SJCRH30 (cell line): ENCODE data around the gene ZNF827. TPM values are rescaled to one million over a fixed set of nuclear protein-coding genes. Genes with fewer than 3 reads are reported as not detected.

Experiments used
- DNase-seq, 2 experiments: peaks; one replicate each; pipeline ENCODE4 v3.0.0-alpha.2; 2015 to 2020
- H3K27ac ChIP-seq: fragments of 250-450 bp; sonication (Bioruptor Pico); 2 replicates; pipeline ENCODE4 v1.5.1; 2020; ENCODE audit warnings: mild to moderate bottlenecking, moderate library complexity
- H3K27me3 ChIP-seq: fragments of 250-450 bp; sonication (Bioruptor Pico); 2 replicates; pipeline ENCODE4 v1.5.1; 2020; ENCODE audit warnings: mild to moderate bottlenecking, moderate library complexity
- H3K36me3 ChIP-seq: fragments of 250-450 bp; sonication (Bioruptor Pico); 2 replicates; pipeline ENCODE4 v1.5.1; 2020; ENCODE audit warnings: mild to moderate bottlenecking, moderate library complexity
- H3K4me1 ChIP-seq: fragments of 250-450 bp; sonication (Bioruptor Pico); 2 replicates; pipeline ENCODE4 v1.5.1; 2020; ENCODE audit warnings: mild to moderate bottlenecking, moderate library complexity
- H3K4me3 ChIP-seq: fragments of 250-450 bp; sonication (Bioruptor Pico); 2 replicates; pipeline ENCODE4 v1.5.1; 2020; ENCODE audit warnings: mild to moderate bottlenecking, moderate library complexity
- H3K9me3 ChIP-seq: fragments of 250-450 bp; sonication (Bioruptor Pico); replicated peaks from 2 replicates; pipeline ENCODE4 v1.5.1; 2020; ENCODE audit warnings: mild to moderate bottlenecking, moderate library complexity
- total RNA-seq: library from RNA; depleted of rRNA; stranded (reverse); fragments of >200 nt; shearing (Covaris generic); gene quantifications from 2 replicates; pipeline ENCODE4 v1.2.3, GENCODE V29; 2014; rRNA removed

Gene ZNF827, protein sequence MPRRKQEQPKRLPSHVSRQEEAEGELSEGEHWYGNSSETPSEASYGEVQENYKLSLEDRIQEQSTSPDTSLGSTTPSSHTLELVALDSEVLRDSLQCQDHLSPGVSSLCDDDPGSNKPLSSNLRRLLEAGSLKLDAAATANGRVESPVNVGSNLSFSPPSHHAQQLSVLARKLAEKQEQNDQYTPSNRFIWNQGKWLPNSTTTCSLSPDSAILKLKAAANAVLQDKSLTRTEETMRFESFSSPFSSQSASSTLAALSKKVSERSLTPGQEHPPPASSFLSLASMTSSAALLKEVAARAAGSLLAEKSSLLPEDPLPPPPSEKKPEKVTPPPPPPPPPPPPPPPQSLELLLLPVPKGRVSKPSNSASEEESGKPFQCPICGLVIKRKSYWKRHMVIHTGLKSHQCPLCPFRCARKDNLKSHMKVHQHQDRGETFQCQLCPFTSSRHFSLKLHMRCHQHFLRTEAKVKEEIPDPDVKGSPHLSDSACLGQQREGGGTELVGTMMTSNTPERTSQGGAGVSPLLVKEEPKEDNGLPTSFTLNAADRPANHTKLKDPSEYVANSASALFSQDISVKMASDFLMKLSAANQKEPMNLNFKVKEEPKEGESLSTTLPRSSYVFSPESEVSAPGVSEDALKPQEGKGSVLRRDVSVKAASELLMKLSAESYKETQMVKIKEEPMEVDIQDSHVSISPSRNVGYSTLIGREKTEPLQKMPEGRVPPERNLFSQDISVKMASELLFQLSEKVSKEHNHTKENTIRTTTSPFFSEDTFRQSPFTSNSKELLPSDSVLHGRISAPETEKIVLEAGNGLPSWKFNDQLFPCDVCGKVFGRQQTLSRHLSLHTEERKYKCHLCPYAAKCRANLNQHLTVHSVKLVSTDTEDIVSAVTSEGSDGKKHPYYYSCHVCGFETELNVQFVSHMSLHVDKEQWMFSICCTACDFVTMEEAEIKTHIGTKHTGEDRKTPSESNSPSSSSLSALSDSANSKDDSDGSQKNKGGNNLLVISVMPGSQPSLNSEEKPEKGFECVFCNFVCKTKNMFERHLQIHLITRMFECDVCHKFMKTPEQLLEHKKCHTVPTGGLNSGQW
- total RNA-seq, result 10.5 and 10.7 TPM in 2 replicates

DNA sequence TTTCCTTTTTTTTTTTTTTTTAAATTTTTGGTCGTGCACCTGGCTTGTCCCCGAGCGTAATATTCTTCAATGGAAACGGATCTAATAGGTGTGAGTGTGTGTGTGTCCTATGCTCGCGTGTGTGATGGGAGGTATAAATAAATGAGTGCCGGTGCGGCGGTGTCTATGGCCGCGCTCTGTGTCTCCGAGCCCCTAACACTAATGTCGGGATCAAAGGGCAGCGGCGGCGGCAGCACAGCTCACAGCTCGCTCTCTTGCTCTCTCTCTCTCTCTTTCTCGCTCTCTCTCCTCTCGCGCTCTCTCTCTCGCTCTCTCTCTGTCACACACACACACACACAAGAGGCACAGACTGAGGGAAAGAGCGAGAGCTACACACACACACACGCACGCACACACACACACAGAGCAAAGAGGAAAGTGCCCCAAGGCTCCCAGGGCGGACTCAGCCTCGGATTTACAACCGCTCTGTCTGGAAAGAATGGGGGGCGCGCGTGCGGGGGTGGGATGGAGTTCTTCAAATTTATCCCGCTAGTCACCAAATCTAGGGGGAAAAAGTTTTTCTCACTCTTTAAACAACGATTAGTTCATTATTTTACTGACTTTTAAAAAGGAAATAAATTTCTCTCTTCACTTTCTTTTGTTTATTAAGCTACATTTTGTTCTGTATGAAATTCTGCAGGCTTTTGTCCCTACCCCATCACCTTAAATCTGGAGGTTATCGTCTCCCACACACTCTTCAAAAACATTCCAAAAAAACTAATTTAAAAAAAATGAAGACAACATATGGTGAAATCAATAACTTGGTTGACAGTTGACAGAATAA is at the start of gene ZNF827:
Gene ZNF827 (minus strand): TSS at position 206 of the 823 bp plus-strand sequence. CDS start 416 bp downstream, outside the sequence.
- peaks cover 7% of the 10 kb centered on the region; the same call in 1 of the 2 replicates for H3K4me1 ChIP-seq
- DNase-seq, result peak; percentile 60 to 65

DNA sequence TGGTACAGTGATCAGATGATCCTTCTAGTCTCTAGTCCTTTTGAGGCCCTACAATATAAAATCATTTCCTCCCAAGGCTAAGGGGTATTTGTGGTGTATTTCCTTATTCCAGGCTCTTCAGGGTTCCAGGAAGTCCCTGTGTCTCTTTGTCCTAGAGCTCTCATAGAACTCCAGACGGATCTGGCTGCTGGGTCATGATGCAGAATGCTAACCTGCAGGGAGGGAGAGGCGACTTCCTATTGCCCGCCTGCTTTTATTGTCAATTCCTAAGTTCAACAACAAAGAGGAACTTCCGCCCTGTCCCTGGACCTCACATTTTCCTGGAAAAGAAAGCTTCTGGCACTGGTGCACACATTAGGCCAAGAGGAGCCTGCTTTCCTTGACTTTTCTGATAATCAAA is 45.9 kb upstream of the ZNF827 start:
- no peak for DNase-seq
- no peaks in the 10 kb centered on the region for H3K27me3 ChIP-seq
- no peak overlapping the region for H3K27ac ChIP-seq
- H3K36me3 ChIP-seq, result no peaks in the 10 kb centered on the region
- no peaks in the 10 kb centered on the region for H3K4me1 ChIP-seq
- H3K9me3 ChIP-seq, result no peaks in the 10 kb centered on the region
- H3K4me3 ChIP-seq, result no peak overlapping the region

More for the DNA sequence above, at the start of gene ZNF827:
- Histone ChIP-seq H3K27me3 (no peaks in the 10 kb centered on the region), H3K9me3 (no peaks in the 10 kb centered on the region), H3K36me3 (no peaks in the 10 kb centered on the region), H3K4me3 (peak within 1 kb of the TSS; percentile 96), H3K27ac (peak within 1 kb of the TSS; percentile 87)

DNA sequence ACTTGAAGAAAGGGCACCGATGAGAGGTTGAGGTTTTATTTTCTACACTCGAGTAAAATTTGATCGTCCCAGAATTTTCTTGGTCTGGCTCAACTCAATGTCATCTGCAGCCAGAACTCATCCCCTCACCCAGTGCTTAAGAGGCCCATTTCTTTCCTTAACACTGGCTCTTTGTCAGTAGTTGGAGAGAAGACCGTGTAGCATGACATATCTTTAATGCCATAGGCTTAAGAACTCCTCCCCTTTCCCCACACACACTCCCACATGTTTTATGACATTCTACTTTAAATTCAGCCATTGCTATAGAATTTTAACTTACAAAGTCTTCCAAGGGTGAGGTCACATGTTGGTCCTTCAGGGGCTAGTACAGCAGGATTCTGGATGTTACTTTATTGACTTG is 44.2 kb upstream of the ZNF827 start:
- H3K36me3 ChIP-seq, result no peaks in the 10 kb centered on the region
- H3K9me3 ChIP-seq, result no peaks in the 10 kb centered on the region
- H3K4me3 ChIP-seq, result no peak overlapping the region

DNA sequence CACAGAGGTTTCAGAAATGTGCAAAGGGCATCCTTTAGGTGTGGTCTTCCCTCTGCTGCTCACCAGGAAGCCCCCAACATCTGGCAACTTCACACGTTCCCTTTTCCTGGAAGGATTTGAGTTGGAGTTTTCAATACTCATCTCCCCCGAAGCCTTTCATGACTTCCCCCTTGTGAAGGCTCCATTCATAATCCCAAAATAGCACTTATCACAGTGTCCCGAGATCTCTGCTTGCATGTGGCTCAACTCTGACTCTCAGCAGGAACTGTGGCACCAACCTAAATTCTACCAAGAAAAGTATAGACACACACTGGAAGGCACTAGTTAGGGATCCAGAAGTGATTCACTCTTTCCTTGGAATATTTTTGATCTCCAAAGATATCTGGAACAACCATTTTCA is 40.5 kb upstream of the ZNF827 start:
- Histone ChIP-seq H3K27ac (no peak overlapping the region), H3K4me1 (no peaks in the 10 kb centered on the region), H3K36me3 (no peaks in the 10 kb centered on the region), H3K9me3 (no peaks in the 10 kb centered on the region), H3K27me3 (no peaks in the 10 kb centered on the region), H3K4me3 (no peak overlapping the region)
- no peak for DNase-seq

More for the DNA sequence above, 44.2 kb upstream of the ZNF827 start:
- DNase-seq, result no peak
- Histone ChIP-seq H3K27ac (no peak overlapping the region), H3K4me1 (no peaks in the 10 kb centered on the region), H3K27me3 (no peaks in the 10 kb centered on the region)

DNA sequence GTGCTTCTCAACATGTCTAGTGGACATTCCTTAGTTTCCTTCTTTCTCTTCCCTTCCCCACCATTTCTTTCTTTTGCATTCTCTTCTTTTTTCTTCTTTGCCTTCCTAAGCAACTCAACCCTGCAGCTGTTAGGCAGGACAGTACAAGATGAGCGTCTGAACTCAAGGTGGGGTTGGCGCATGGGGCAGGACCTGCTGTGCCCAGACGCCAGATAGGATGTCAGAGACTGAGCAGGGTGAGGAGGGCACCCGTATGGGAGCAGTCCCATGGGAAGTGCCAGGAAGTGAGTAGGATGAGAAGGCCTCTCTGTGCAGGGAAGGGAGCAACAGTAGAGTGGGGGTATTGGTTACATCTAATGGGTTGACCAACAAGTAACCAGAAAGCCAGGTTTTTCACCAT is 38.1 kb upstream of the ZNF827 start:
- H3K27me3 ChIP-seq, result no peaks in the 10 kb centered on the region
- H3K9me3 ChIP-seq, result no peaks in the 10 kb centered on the region
- H3K4me3 ChIP-seq, result no peak overlapping the region
- H3K4me1 ChIP-seq, result no peaks in the 10 kb centered on the region
- H3K36me3 ChIP-seq, result no peaks in the 10 kb centered on the region
- DNase-seq, result no peak
- H3K27ac ChIP-seq, result no peak overlapping the region

- no peak overlapping the region for H3K27ac ChIP-seq
- H3K4me1 ChIP-seq, result no peaks in the 10 kb centered on the region
- H3K4me3 ChIP-seq, result no peak overlapping the region
- DNase-seq, result no peak
- H3K27me3 ChIP-seq, result no peaks in the 10 kb centered on the region
- H3K9me3 ChIP-seq, result no peaks in the 10 kb centered on the region
- no peaks in the 10 kb centered on the region for H3K36me3 ChIP-seq
Measured at GRCh38 chr4:145960012-145960411, 21.4 kb upstream of the ZNF827 start.

- no peak overlapping the region for H3K4me3 ChIP-seq
- no peaks in the 10 kb centered on the region for H3K4me1 ChIP-seq
- H3K27me3 ChIP-seq, result no peaks in the 10 kb centered on the region
- no peak for DNase-seq
- H3K36me3 ChIP-seq, result no peaks in the 10 kb centered on the region
- no peak overlapping the region for H3K27ac ChIP-seq
- no peaks in the 10 kb centered on the region for H3K9me3 ChIP-seq
Measured at GRCh38 chr4:145957302-145957701, 18.7 kb upstream of the ZNF827 start.

GRCh38 chr4:145956288-145956890 is 17.8 kb upstream of the ZNF827 start:
- H3K4me1 ChIP-seq, result no peaks in the 10 kb centered on the region
- no peak overlapping the region for H3K4me3 ChIP-seq
- H3K9me3 ChIP-seq, result no peaks in the 10 kb centered on the region
- H3K36me3 ChIP-seq, result no peaks in the 10 kb centered on the region
- H3K27ac ChIP-seq, result no peak overlapping the region
- H3K27me3 ChIP-seq, result no peaks in the 10 kb centered on the region
- DNase-seq, result peak; percentile 33 to 65

- Histone ChIP-seq H3K4me1 (no peaks in the 10 kb centered on the region), H3K36me3 (no peaks in the 10 kb centered on the region), H3K9me3 (no peaks in the 10 kb centered on the region), H3K4me3 (no peak overlapping the region), H3K27me3 (no peaks in the 10 kb centered on the region), H3K27ac (no peak overlapping the region)
- DNase-seq, result peak; percentile 11 to 45
Measured at GRCh38 chr4:145954924-145955339, 16.3 kb upstream of the ZNF827 start.

- Histone ChIP-seq H3K27ac (no peak overlapping the region), H3K36me3 (no peaks in the 10 kb centered on the region), H3K27me3 (no peaks in the 10 kb centered on the region), H3K4me1 (no peaks in the 10 kb centered on the region), H3K4me3 (no peak overlapping the region), H3K9me3 (no peaks in the 10 kb centered on the region)
- no peak for DNase-seq
Measured at GRCh38 chr4:145951931-145952330, 13.3 kb upstream of the ZNF827 start.

DNA sequence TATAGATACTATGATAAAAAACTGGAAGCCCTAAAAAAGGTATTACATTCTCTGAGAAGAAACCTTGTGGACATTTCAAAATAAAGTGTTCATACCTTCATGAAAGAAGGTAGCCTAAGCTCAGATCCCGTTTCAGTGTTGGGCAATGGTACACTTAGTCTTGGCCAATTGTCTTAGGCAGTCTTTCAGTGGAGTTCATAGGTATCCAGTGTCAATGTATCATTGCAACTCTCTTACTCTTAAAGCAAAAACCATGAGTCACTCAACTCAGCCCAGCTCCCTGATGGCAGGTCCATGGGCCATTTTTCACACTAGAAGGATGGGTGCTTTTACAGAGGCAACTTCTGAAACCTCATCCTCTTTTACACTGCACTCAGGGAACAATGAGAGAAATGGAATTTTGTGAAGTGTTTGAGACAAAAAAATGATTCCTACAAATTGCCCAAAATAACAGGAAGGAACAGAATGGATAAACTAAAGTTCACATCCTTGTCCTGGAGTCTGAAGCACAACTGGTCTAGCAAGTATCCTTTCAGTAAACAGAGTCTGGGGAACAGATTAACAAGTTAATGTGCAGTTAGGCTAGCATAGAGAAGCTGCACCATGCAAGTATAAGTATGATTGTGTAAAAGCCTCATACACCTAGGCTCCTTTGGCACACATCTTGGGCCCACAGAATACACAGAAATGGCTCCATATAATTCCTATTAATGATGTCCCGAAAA is 7.0 kb upstream of the ZNF827 start:
- no peak overlapping the region for H3K4me3 ChIP-seq
- no peaks in the 10 kb centered on the region for H3K36me3 ChIP-seq
- no peaks in the 10 kb centered on the region for H3K9me3 ChIP-seq
- no peaks in the 10 kb centered on the region for H3K4me1 ChIP-seq
- H3K27ac ChIP-seq, result no peak overlapping the region
- no peaks in the 10 kb centered on the region for H3K27me3 ChIP-seq
- DNase-seq, result no peak

DNA sequence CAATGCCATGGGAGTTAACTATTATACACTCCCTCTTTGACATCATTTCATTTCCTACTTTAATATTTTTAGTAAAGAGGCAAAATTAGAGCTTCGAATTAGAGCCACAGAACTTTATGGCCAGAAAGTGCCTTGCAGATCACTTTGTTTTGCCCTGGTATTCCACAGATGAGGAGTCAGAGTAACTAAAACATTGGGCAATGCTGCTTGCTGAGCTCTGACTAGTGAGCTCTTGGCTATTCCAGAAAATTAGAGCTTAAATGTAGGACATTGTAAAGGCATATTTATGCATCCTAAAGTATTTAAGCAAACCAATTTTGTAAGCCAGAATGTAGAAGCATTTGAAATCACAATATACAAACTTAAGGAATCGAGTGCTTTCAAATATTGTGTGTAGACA is 6.3 kb upstream of the ZNF827 start:
- H3K4me1 ChIP-seq, result no peaks in the 10 kb centered on the region
- no peaks in the 10 kb centered on the region for H3K9me3 ChIP-seq
- H3K27me3 ChIP-seq, result no peaks in the 10 kb centered on the region
- no peaks in the 10 kb centered on the region for H3K36me3 ChIP-seq
- H3K27ac ChIP-seq, result no peak overlapping the region
- no peak overlapping the region for H3K4me3 ChIP-seq
- no peak for DNase-seq

GRCh38 chr4:145939856-145940255 is 1.2 kb upstream of the ZNF827 start:
- H3K27me3 ChIP-seq, result no peaks in the 10 kb centered on the region
- H3K4me3 ChIP-seq, result no peak overlapping the region
- no peaks in the 10 kb centered on the region for H3K9me3 ChIP-seq
- no peak overlapping the region for H3K27ac ChIP-seq
- H3K36me3 ChIP-seq, result no peaks in the 10 kb centered on the region
- no peak for DNase-seq
- peaks cover 1% of the 10 kb centered on the region; the same call in 1 of the 2 replicates for H3K4me1 ChIP-seq
